Progenitor cell of endocrine pancreas (in vitro differentiated cells): ENCODE results near the gene PRKCB. TPM values are rescaled to one million over a fixed set of nuclear protein-coding genes. Genes with fewer than 3 reads are reported as not detected.

ENCODE experiments used
- DNase-seq: peaks from one replicate; pipeline ENCODE4 v3.0.0; 2021; ENCODE audit warnings: low spot score; ENCODE audit not compliant: unreplicated experiment
- H3K27ac Mint-ChIP-seq: 2 replicates; pipeline ENCODE4 v1.8.0; 2021; ENCODE audit warnings: mild to moderate bottlenecking, moderate library complexity, mixed read lengths
- H3K27me3 Mint-ChIP-seq: 2 replicates; pipeline ENCODE4 v1.8.0; 2021; ENCODE audit warnings: mixed read lengths
- H3K36me3 Mint-ChIP-seq: 2 replicates; pipeline ENCODE4 v1.8.0; 2022; ENCODE audit warnings: mixed read lengths; ENCODE audit not compliant: insufficient read depth
- H3K4me1 Mint-ChIP-seq: 2 replicates; pipeline ENCODE4 v1.8.0; 2021; ENCODE audit warnings: low read depth, mixed read lengths
- H3K4me3 Mint-ChIP-seq: 2 replicates; pipeline ENCODE4 v1.8.0; 2021; ENCODE audit warnings: low read depth, mild to moderate bottlenecking, moderate library complexity, mixed read lengths
- H3K9me3 Mint-ChIP-seq: 2 replicates; pipeline ENCODE4 v1.8.0; 2021; ENCODE audit warnings: low read depth, mixed read lengths
- total RNA-seq: library from RNA; stranded (reverse); gene quantifications from 2 replicates; pipeline ENCODE4 v1.2.1, GENCODE V29; 2021
- TF ChIP-seq, protein P1 (sequence below): fragments of 200-600 bp; sonication (generic); IDR thresholded peaks from one replicate; pipeline ENCODE4 v1.5.0; 2021; ENCODE audit warnings: antibody characterized with exemption, mild to moderate bottlenecking; ENCODE audit not compliant: unreplicated experiment

PRKCB gene
- total RNA-seq, 1 donor from 2014 or later: 0.36 TPM

DNA sequence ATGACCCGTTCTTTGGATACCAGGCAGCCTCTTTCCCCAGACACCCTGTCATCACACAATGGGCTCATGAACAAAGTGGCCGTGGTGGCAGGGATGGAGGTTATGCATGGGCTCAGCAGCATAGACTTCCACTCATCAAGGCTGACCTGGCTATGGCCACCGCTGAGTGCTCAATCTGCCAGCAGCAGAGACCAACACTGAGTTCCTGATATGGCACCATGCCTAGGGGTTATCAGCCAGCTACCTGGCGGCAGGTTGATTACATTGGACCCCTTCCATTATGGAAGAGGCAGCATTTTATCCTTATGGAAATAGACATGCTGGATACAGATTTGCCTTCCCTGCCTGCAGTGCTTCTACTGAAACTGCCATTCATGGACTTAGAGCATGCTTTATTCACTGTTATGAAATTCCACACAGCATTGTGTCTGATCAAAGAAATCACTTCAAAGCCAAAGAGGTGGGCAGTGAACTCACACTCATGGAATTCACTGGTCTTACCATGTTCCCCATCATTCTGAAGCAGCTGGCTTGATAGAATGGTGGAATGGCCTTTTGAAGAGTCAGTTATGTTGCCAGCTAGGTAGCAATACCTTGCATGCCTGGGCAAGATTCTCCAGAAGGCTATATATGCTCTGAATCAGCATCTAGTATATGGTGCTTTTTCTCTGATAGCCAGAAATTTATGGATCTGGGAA is 160.6 kb downstream of the PRKCB start:
- no peaks in the 10 kb centered on the region for H3K4me1 Mint-ChIP-seq
- H3K36me3 Mint-ChIP-seq: no peaks in the 10 kb centered on the region

DNA sequence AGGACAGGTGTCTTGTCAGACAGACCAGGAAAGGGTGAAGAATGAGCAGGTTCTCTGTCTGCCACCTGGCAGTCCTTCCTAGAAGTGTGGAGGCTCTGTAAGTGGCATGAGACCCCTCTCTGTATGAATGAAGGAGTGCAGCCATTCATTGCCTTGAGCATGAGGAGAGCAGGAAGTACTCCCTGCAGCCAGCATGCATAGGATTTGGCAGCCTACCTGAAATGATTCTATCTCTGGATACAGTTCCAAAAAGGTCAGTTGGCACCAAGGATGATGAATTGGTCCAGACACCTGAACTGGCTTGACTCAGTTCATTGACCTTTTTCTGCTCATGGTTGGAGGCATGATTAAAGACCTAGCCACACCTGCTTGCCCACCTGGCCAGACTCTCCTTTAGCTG is 163.0 kb downstream of the PRKCB start:
- peaks cover 37% of the 10 kb centered on the region for H3K27me3 Mint-ChIP-seq
- TF ChIP-seq, protein P1, sequence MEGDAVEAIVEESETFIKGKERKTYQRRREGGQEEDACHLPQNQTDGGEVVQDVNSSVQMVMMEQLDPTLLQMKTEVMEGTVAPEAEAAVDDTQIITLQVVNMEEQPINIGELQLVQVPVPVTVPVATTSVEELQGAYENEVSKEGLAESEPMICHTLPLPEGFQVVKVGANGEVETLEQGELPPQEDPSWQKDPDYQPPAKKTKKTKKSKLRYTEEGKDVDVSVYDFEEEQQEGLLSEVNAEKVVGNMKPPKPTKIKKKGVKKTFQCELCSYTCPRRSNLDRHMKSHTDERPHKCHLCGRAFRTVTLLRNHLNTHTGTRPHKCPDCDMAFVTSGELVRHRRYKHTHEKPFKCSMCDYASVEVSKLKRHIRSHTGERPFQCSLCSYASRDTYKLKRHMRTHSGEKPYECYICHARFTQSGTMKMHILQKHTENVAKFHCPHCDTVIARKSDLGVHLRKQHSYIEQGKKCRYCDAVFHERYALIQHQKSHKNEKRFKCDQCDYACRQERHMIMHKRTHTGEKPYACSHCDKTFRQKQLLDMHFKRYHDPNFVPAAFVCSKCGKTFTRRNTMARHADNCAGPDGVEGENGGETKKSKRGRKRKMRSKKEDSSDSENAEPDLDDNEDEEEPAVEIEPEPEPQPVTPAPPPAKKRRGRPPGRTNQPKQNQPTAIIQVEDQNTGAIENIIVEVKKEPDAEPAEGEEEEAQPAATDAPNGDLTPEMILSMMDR: no peak
- no peak for DNase-seq
- no peak overlapping the region for H3K4me3 Mint-ChIP-seq
- H3K4me1 Mint-ChIP-seq: no peaks in the 10 kb centered on the region
- H3K27ac Mint-ChIP-seq: no peak overlapping the region
- no peaks in the 10 kb centered on the region for H3K9me3 Mint-ChIP-seq
- H3K36me3 Mint-ChIP-seq: no peaks in the 10 kb centered on the region

More for the DNA sequence above, 160.6 kb downstream of the PRKCB start:
- Mint-ChIP-seq H3K4me3 (no peak overlapping the region), H3K27me3 (peaks cover 26% of the 10 kb centered on the region), H3K9me3 (no peaks in the 10 kb centered on the region), H3K27ac (no peak overlapping the region)
- DNase-seq: no peak
- TF ChIP-seq, protein P1: no peak

DNA sequence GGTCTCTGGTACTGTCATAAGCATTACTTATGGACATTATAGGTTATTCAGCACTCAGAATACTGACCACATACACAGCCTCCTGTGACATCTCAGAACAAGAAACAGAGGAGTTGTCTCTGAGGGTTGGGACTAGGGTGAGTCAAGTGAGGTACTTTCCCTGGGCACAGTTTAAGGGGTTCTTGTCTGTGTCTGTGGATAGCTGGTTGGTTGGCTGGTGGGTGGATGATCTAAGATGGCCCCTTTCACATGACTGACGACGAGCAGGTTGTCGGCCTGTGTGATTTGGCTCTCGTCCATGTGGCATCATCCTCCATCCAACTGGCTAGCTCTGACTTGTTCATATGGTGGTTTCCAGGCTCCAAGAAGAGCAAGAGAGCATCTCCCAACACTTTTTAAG is 163.9 kb downstream of the PRKCB start:
- no peaks in the 10 kb centered on the region for H3K36me3 Mint-ChIP-seq
- DNase-seq: no peak
- H3K4me3 Mint-ChIP-seq: no peak overlapping the region
- TF ChIP-seq, protein P1: no peak
- H3K9me3 Mint-ChIP-seq: no peaks in the 10 kb centered on the region
- H3K4me1 Mint-ChIP-seq: no peaks in the 10 kb centered on the region
- no peak overlapping the region for H3K27ac Mint-ChIP-seq
- H3K27me3 Mint-ChIP-seq: peaks cover 37% of the 10 kb centered on the region

DNA sequence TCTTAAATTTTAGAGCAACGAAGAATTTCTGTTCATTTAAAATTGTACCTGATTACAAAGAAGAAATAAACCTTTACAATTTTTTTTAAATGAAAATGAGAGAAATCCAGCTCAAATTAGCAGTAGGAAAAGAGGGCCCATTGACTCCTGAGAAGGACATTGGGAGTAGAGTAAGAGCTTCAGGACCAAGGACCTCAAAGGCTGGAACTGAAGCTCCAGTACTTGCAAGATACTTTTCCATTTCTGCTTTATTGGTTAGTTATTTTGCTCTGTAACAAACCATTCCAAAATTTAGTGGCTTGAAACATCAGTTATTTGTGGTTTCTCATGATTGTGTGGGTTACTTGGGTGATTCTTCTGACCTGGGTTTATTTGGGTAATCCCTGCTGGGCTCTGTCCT is 165.9 kb downstream of the PRKCB start:
- Mint-ChIP-seq H3K4me1 (no peaks in the 10 kb centered on the region), H3K9me3 (no peaks in the 10 kb centered on the region), H3K27me3 (peaks cover 47% of the 10 kb centered on the region), H3K36me3 (no peaks in the 10 kb centered on the region), H3K4me3 (no peak overlapping the region), H3K27ac (no peak overlapping the region)
- TF ChIP-seq, protein P1: no peak
- DNase-seq: no peak

DNA sequence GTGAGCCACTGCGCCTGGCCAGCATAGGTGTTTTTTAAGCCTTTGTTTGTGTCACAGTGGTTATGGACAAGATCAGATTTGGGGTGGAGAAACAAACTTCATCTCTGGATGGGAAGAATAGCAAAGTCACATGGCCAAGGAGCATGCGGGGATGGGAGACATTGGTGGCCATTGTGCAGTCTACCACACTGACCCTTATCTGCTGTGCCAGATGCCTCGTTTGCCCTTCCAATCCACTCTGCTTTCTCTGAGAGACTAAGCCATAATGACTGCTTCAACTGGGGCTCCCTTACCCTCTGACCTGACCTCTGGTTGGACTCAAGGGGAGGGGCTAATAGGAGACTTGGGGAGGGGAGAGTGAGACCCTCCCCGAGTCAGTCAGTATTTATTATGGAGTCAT is 166.8 kb downstream of the PRKCB start:
- Mint-ChIP-seq H3K9me3 (no peaks in the 10 kb centered on the region), H3K4me3 (no peak overlapping the region), H3K4me1 (no peaks in the 10 kb centered on the region), H3K27me3 (peaks cover 51% of the 10 kb centered on the region), H3K36me3 (no peaks in the 10 kb centered on the region), H3K27ac (no peak overlapping the region)
- TF ChIP-seq, protein P1: no peak
- DNase-seq: no peak
